RPMI7951 (cell line): ENCODE measurements around the gene TMEM164. TPM values are rescaled to one million over a fixed set of nuclear protein-coding genes. Genes with fewer than 3 reads are reported as not detected.

Experiments
- DNase-seq: peaks from one replicate; pipeline ENCODE4 v3.0.0-alpha.2; 2012; ENCODE audit warnings: low read depth
- total RNA-seq: library from RNA; depleted of rRNA; stranded (reverse); fragments of >200 nt; shearing (Covaris generic); gene quantifications from 2 replicates; pipeline ENCODE4 v1.2.3, GENCODE V29; 2014

The TMEM164 gene
- total RNA-seq, 1 experiment from 2014 or later, result 8.3 TPM

DNA sequence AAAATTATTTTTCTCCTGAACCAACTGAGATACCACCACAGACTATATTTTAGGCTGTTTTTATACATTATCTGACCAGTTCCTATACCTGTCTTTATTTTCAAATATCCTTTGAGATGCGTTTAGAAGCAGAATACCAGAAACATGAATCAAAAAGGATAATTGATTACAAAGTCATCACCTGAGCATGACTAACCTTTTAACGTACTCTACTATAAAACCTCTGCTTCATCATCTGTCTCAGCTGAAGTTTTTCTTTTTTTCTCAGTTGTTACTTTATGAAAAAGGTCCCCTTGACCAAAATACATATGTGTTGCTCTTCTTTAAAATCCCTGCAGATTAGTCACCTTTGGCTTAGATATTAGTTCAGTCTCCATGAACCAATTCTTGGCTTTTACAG, 205.2 kb downstream of the TMEM164 start:
- DNase-seq, result no peak

DNA sequence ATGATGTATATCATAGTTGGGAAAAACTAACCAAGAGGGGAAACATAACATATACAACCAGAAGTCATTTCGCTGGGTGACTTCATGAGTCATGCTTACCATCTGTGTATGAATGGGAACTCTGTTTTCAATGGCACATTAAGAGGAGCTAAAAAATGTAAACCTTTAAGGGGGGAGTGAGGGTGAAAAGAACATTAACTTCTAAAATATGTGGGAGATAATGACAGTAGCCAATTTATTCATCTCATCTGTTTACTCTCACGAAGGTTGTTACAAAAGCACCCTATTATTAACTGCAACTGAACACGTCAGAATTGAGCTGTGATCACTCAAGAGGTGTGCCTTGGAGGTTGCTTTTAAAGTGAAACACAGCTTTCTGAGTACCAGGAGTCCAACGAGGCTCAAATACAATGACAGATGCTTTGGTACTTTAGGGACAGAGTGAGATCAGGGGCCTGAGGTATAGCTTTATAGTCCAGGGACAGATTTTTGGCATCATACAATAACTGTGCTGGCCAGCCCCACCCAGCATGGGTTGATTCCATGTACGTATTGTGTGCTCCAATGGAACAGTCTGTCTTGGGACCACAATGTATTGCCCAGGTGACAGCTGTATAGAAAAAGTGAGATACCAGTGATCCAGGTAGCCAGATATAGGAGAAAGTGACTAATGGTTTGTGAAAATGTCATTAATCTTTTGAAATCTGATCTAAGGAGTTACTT, 207.7 kb downstream of the TMEM164 start:
- DNase-seq, result peak; percentile 74

DNA sequence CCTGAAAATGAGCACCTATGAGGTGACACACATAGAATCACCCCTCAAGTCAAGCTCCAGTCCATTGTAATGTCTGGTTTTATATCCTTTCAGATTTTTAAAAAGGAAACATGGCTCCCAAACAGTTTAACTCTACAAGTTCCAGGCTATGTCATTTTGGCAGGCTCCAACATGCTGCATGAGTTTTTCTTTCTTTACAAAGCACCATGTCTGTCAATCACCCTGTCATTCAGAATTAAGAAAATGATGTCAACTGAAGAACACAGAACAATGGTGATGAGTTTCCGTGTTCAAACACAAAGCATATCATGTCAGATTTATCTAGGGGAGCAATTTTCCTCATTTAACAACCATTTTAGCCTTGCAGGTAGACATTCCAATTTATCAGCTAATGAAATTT, 208.4 kb downstream of the TMEM164 start:
- no peak for DNase-seq

DNA sequence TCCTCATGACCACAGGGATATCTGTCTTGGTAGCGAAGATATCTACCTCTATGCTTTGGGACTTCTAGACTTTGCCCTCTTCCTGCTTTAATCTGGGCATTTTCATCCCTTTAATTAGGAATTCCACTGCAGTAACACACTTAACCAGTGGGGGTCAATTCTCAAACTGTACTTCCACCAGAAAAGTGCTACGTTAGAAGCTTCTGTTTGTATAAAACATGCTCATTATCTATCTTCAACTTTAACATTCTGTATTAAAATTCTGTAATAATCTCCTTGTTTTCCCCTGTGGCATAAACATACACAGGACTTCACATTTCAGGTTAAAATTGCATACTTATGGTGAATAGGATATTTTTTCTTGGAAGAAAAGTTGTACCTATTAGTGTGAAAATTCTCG, 209.4 kb downstream of the TMEM164 start:
- DNase-seq, result no peak

DNA sequence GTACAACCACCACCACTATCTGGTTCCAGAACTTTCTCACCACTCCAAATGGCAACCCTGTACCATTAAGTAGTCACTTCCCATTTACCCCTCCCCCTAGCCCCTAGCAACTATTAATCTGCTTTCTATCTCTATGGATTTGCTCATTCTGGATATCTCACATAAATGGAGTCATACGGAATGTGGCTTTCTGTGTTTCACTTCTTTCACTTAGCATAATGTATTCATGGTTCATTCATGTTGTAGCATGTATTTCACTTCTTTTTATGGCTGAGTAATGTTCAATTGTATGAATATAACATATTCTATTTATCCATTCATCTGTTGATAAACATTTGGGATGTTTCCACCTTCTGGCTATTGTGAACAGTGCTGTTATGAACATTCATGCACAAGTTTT, 210.3 kb downstream of the TMEM164 start:
- DNase-seq, result no peak

DNA sequence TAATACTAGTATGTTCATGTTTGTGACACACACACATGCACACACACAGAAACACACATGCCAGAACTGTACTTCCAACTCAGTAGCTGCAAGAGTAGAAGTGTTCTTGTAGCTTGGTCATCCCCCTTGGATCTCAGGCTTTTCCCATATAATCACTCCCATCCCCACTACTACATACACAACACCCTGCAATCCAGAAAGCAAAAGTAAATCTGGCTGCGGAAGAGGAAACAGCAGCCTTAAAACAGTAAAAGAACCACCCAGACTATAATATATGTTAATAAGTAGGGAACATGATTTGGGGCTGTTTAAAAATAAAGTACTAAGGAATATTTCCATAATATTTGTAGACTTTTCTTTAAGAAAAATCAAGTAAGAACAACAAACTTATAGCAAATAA, 211.8 kb downstream of the TMEM164 start:
- DNase-seq, result no peak

DNA sequence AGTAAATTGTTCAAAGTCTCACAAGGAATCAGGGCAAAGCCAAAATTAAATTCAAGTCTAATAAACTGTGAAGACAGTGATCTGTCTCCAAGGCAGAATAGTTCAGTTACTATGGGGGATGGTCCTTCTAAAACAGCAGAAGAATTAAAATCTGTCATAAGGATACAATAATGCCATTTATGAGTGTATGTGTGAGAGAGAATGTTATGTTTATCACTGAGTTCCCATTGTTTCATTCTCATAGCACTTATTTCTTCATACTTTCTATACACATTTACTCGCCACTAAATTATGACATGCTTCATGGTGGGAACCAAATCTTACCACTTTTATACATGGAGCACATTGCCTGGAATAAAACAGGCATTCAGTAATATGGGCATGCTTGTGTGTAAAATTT, 212.5 kb downstream of the TMEM164 start:
- no peak for DNase-seq

DNA sequence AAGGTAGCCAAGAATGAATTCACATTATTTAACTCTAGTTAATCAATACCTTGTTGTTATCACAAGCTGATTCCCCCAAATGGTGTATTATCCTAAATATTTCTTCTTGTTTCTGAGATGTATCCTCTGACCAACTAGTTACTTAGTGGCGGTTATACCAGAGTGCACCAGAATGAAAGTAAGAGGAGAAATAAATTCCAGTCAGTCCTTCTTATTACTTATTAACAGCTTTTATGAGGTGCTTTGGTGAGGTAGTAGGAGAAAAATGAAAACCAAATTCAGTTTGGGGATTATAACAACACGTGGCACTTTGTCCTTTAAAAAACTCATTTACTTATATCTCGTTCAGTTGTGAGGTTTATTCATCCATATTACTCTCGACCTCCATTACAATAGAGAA, 213.1 kb downstream of the TMEM164 start:
- DNase-seq, result no peak

DNA sequence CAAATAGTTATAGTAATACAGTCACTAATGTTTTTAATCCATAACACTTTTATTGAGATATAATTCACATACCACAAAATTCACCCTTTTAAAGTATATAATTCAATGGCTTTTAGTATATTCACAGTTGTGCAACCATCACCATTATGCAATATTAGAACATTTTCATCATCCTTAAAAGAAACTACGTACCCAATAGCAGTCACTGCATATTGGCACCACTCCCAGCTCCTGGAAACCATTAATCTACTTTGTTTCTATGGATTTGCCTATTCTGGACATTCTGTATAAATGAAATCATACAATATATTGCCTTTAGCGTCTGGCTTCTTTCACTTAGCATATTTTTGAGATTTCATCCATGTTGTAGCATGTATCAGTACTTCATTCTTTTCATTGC, 215.7 kb downstream of the TMEM164 start:
- no peak for DNase-seq

DNA sequence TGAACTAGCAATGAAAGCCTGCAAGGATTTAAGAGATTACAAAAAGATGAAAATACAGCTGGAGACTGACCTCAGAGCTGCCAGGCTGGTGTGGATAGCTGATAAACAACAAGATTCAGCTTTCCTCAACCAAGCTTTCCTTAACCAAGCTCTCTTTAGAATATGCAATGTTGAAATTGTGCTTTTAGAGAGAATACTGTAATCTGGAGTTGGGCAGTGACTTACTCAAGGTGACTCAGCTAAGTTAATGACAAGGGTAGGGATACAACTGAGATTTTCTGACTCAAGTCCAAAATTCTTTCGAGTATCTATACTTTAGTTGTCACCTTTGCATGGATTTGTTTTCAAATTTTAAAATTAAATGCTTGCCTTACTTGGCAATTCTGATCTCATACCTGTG, 217.0 kb downstream of the TMEM164 start:
- DNase-seq, result peak; percentile 46

DNA sequence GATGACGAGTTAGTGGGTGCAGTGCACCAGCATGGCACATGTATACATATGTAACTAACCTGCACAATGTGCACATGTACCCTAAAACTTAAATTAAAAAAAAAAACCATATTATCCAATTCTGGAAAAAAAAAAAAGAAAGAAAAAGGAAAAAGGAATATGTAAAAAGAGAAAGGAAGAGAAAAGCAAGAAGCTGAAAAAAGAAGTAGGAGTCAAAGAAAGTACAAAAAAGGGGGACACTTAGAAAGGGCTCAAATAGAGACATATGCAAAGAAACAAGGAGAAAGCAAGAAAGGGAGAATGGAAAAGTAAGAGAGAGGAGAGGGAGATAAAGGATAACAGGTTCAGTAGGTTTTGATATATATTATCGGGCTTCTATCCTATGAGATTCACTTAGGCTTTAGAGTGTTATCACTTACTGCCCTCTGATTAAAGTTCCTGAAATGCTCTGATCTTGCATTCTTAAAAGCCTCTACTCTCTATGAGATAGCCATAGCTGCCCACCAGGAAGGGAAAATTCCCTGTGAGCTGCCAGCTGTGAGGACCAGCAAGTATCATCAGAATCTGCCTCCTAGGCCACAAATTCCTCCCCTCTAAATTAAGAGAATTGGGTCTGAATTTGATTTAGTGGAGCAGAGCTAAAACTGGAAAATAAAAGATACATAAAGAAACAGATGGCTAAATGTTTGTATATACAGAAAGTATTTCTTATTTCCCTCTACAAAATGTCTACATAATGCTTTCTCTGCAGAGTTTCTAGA, 219.8 kb downstream of the TMEM164 start:
- no peak for DNase-seq

DNA sequence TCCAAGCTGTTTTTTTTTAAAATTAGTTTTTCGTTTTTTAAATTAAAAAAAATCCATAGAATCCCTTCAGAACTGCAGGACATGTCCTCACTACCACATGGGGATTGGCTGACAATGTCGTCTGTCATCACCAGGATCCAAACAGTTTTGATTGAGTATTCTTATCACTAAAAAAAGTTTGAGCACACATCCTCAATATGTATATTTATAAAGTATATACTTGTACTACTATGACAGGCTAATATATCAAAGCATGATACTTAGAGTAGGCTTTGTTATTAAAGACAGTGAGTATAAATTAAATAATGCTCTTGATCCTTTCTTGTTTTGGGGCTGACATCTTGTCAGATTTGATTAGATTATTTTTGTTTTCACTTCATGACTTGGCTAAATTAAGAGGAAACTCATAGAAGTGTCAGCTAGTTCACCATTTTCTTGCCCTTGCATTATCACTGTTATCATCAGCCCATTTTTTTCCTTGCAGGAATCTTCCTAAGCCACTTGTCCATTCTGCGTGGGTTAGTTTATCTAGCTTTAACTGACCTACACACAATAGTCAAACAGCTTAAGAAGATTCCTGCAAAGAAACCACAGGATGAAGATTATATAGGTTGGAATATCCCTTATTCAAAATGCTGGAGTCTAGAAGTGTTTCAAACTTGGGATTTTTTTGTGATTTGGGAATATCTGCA, 222.2 kb downstream of the TMEM164 start:
- DNase-seq, result no peak

DNA sequence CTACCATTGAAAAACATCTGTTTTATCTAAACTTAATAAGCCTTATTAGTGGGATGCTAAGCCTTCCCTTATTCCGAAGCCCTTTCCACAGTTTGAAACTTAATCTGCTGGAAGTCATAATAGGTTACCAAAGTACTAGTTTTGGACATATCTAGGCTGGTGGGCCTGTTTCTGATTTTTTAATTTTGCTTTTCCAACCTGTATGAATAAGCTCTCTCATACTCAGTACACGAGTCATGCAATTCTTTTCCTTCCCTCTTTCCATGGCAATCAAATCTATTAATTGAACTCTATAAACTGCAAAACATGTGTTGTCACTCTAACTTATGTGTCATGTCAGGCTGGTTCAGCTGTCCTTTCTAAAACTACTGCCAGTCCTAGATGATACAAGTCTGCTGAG, 224.0 kb downstream of the TMEM164 start:
- no peak for DNase-seq
